ENCODE data around the gene OGG1. TPM values are rescaled to one million over a fixed set of nuclear protein-coding genes. Genes with fewer than 3 reads are reported as not detected.
"Not testable (repeated sequence)": the region's sequence is repeated elsewhere in the genome, so short reads cannot be mapped to it uniquely, and the experiment has no call there.

The OGG1 gene
- total and polyA plus RNA-seq, 4 donors: 15.7 to 32.6 (median 25.9) TPM

DNA sequence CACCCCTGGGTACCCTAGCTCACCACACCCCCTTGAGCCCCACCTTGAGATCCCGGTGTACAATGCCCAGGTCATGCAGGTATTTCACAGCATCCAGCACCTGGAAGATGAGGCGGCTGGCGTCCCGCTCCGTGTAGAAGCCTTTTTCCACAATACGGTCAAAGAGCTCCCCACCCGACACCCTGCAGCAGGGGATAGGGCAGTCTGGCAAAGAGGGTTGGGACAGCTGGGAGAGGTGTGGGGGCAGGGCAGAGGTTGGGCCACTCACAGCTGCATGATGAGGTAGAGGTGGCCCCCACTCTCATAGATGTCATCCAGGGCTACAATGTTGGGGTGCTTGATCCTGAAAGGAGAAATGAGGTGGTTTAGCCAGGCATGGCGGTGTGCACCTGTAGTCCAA lies 13.1 kb downstream of the OGG1 start:
- ATAC-seq (ENCODE audit: low FRiP score) (no peak), DNase-seq (no peak)
- H3K4me3 ChIP-seq (ENCODE audit: low read length in 2 of 2): no peak overlapping the region
- no peak overlapping the region for H3K27ac ChIP-seq (ENCODE audit: low read depth in 1 of 2, low read length in 2 of 2)
- H3K9me3 ChIP-seq (ENCODE audit: control insufficient read depth, low read length): no peaks in the 10 kb centered on the region
- H3K27me3 ChIP-seq (ENCODE audit: control insufficient read depth in 1 of 2, insufficient read depth in 2 of 2, low read length in 1 of 2): no peaks in the 10 kb centered on the region
- intact Hi-C loops (cut with DNase I): no loop called here
- 88 to 90% methylated on average over 8 of the region's 8 CpGs for WGBS, 2 donors
- no peaks in the 10 kb centered on the region for H3K4me1 ChIP-seq (ENCODE audit: control insufficient read depth in 1 of 2, insufficient read depth in 2 of 2, low read length in 2 of 2)
- H3K36me3 ChIP-seq (ENCODE audit: control insufficient read depth in 1 of 2, insufficient read depth in 2 of 2, low read length in 1 of 2): peaks cover 0 to 4% of the 10 kb centered on the region in 2 donors

DNA sequence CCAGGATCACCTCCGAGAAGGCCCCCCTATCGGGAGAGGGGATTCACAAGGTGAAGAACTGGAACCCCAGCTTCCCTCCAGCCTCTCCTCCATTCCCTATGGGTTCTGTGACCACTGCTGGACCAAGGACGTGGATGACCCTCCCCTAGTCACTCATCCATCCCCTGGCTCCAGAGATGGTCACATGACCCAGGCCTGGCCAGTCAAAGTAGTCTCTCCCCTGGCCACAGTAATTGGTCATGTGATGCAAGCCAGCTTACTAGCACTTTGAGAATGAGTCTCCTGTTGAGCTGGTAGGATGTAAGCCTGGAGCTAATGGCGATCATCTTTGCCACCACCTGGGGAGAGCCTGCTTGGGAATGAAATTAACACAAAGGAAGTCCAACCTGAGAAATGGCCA lies 16.1 kb downstream of the OGG1 start:
- Histone ChIP-seq H3K4me1 (ENCODE audit: control insufficient read depth in 1 of 2, insufficient read depth in 2 of 2, low read length in 2 of 2) (peaks cover 2 to 4% of the 10 kb centered on the region in 2 donors), H3K27me3 (ENCODE audit: control insufficient read depth in 1 of 2, insufficient read depth in 2 of 2, low read length in 1 of 2) (no peaks in the 10 kb centered on the region), H3K36me3 (ENCODE audit: control insufficient read depth in 1 of 2, insufficient read depth in 2 of 2, low read length in 1 of 2) (peaks cover 0 to 2% of the 10 kb centered on the region in 2 donors), H3K9me3 (ENCODE audit: control insufficient read depth, low read length) (no peaks in the 10 kb centered on the region), H3K4me3 (ENCODE audit: low read length in 2 of 2) (no peak overlapping the region), H3K27ac (ENCODE audit: low read depth in 1 of 2, low read length in 2 of 2) (no peak overlapping the region)
- 79 to 86% methylated on average over 4 of the region's 4 CpGs for WGBS, 2 donors
- ATAC-seq (ENCODE audit: low FRiP score) (no peak), DNase-seq (no peak)
- intact Hi-C loops (cut with DNase I): no loop called here

GRCh38 chr3:9767418-9767817 lies 17.7 kb downstream of the OGG1 start:
- ATAC-seq (ENCODE audit: low FRiP score): no peak
- no peak overlapping the region for H3K27ac ChIP-seq (ENCODE audit: low read depth in 1 of 2, low read length in 2 of 2)
- peaks cover 0 to 2% of the 10 kb centered on the region in 2 donors for H3K36me3 ChIP-seq (ENCODE audit: control insufficient read depth in 1 of 2, insufficient read depth in 2 of 2, low read length in 1 of 2)
- intact Hi-C loops (cut with DNase I): no loop called here
- no peaks in the 10 kb centered on the region for H3K9me3 ChIP-seq (ENCODE audit: control insufficient read depth, low read length)
- peaks cover 2 to 4% of the 10 kb centered on the region in 2 donors for H3K4me1 ChIP-seq (ENCODE audit: control insufficient read depth in 1 of 2, insufficient read depth in 2 of 2, low read length in 2 of 2)
- no peaks in the 10 kb centered on the region for H3K27me3 ChIP-seq (ENCODE audit: control insufficient read depth in 1 of 2, insufficient read depth in 2 of 2, low read length in 1 of 2)
- no peak for DNase-seq
- no peak overlapping the region for H3K4me3 ChIP-seq (ENCODE audit: low read length in 2 of 2)
- WGBS, 2 donors: 62 to 70% methylated on average over 7 of the region's 7 CpGs

DNA sequence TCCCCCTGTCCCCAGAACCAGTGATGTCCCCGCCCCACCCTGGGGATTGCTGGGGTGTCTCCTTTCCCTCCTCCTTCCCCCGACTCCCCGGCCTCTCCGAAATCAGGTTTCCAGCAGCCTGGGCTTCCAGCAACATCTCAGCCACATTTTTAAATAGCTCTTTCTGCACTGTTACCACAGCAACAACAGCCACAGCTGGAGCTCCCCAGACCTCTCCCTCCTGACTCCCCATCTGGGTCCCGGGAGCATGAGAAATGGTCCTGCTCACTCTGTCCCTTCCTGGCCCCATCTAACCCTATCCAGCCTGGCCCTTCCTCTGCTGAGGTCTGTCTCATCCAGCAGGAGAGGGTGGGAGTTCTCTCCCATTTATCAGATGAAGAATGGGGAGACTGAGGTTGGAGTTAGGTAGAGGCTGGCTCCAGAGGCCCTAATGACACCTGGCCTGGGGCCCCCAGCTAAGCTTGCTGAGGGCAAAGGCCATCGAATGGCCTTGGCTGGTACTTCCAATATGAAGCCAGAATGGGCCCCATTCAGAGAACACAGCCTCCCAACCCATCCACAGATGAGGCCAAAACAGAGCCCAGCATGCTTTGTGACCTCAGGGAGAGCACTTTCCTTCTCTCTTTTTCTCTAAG lies 18.5 kb downstream of the OGG1 start:
- Histone ChIP-seq H3K9me3 (ENCODE audit: control insufficient read depth, low read length) (no peaks in the 10 kb centered on the region), H3K4me1 (ENCODE audit: control insufficient read depth in 1 of 2, insufficient read depth in 2 of 2, low read length in 2 of 2) (peaks cover 2 to 4% of the 10 kb centered on the region in 2 donors), H3K27me3 (ENCODE audit: control insufficient read depth in 1 of 2, insufficient read depth in 2 of 2, low read length in 1 of 2) (no peaks in the 10 kb centered on the region), H3K27ac (ENCODE audit: low read depth in 1 of 2, low read length in 2 of 2) (peak overlapping the region in 1 of 2 donors; percentile 37), H3K36me3 (ENCODE audit: control insufficient read depth in 1 of 2, insufficient read depth in 2 of 2, low read length in 1 of 2) (peaks cover 0 to 2% of the 10 kb centered on the region in 2 donors), H3K4me3 (ENCODE audit: low read length in 2 of 2) (no peak overlapping the region)
- intact Hi-C loops (cut with DNase I): no loop called here
- ATAC-seq (ENCODE audit: low FRiP score) (no peak), DNase-seq (no peak)
- 42 to 47% methylated on average over 6 of the region's 6 CpGs for WGBS, 2 donors

DNA sequence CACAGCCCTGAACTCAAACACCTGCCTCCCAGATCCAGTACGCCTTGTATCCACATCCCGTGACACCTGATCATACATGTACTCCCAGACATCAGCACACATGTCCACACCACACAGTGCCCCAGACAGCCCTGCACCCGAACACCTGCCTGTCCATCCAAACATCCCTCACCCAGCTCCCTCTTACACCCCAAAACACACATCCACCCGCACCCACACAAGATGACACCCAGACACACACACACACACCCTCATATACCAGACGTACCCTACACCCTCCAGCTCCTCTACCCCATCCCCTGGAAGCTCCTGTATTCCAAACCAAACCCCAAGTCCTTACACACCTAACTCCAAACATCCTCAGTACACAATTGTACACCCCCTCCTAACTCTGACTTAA lies 19.3 kb downstream of the OGG1 start:
- no peak for DNase-seq
- Histone ChIP-seq H3K27ac (ENCODE audit: low read depth in 1 of 2, low read length in 2 of 2) (peak overlapping the region in 1 of 2 donors; percentile 70), H3K36me3 (ENCODE audit: control insufficient read depth in 1 of 2, insufficient read depth in 2 of 2, low read length in 1 of 2) (peaks cover 0 to 2% of the 10 kb centered on the region in 2 donors), H3K9me3 (ENCODE audit: control insufficient read depth, low read length) (no peaks in the 10 kb centered on the region), H3K4me3 (ENCODE audit: low read length in 2 of 2) (peak overlapping the region; percentile 42 to 84), H3K27me3 (ENCODE audit: control insufficient read depth in 1 of 2, insufficient read depth in 2 of 2, low read length in 1 of 2) (no peaks in the 10 kb centered on the region), H3K4me1 (ENCODE audit: control insufficient read depth in 1 of 2, insufficient read depth in 2 of 2, low read length in 2 of 2) (peaks cover 2 to 4% of the 10 kb centered on the region in 2 donors)
- intact Hi-C loops (cut with DNase I): no loop called here
- 40 to 44% methylated on average over 5 of the region's 5 CpGs for WGBS, 2 donors
- ATAC-seq (ENCODE audit: low FRiP score): no peak

DNA sequence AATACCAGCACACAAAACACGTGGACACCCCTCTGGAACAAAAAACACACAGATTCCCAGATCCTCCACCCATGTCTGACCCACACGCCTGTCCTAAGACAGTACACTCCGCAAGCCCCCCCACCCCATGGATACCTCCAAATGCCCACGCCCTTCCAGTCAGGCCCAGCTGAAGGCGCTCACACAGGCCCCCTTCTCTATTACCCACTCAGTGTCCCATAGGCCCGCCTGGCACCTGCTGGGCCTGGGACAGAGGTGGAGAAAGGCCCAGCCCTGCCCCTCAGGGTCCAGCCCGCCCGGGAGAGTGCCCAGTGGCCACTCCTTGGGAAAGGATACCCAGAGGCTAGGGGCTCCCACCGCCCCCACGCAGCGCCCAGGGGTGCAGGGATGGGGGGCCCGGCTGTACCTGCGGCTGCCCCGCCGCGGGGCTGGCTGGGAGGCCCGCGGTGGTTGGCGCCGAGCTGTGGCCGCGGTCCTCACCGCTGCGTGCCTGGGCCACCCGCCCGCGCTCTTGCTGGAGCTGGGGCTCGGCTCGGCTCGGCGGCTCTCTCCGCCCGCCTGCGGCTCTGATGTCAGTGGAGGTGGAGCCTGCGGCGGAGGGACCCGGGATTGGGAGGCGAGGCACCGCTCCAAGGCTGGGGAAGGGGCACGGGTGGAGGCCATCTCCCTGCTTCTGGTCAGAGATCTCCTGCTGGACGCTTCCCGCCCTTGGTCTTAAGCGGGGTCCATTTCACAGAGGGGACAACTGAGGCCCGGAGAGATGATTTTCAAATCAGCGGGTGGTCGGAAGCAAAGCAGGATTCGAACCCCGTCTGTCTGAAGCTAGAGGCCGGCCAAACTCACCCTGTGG lies 19.9 kb downstream of the OGG1 start, which contains the start of gene CAMK1:
Gene CAMK1 (minus strand): TSS at position 522 of the 850 bp plus-strand sequence. CDS start 2,198 bp downstream, outside the sequence.
- ATAC-seq (ENCODE audit: low FRiP score): peak; percentile 95
- intact Hi-C loops (cut with DNase I): no loop called here
- DNase-seq: peak; percentile 91 to 96

GRCh38 chr3:9770276-9770812 lies 20.6 kb downstream of the OGG1 start:
- DNase-seq (peak; percentile 84 to 95), ATAC-seq (ENCODE audit: low FRiP score) (peak; percentile 77)
- peak overlapping the region; percentile 48 to 58 for H3K27ac ChIP-seq (ENCODE audit: low read depth in 1 of 2, low read length in 2 of 2)
- H3K4me3 ChIP-seq (ENCODE audit: low read length in 2 of 2): peak overlapping the region; percentile 42 to 53
- 1 to 7% methylated on average over 15 of the region's 15 CpGs for WGBS, 2 donors
- peaks cover 0 to 2% of the 10 kb centered on the region in 2 donors for H3K36me3 ChIP-seq (ENCODE audit: control insufficient read depth in 1 of 2, insufficient read depth in 2 of 2, low read length in 1 of 2)
- intact Hi-C loops (cut with DNase I): no loop called here
- H3K4me1 ChIP-seq (ENCODE audit: control insufficient read depth in 1 of 2, insufficient read depth in 2 of 2, low read length in 2 of 2): peaks cover 2 to 4% of the 10 kb centered on the region in 2 donors
- no peaks in the 10 kb centered on the region for H3K27me3 ChIP-seq (ENCODE audit: control insufficient read depth in 1 of 2, insufficient read depth in 2 of 2, low read length in 1 of 2)
- no peaks in the 10 kb centered on the region for H3K9me3 ChIP-seq (ENCODE audit: control insufficient read depth, low read length)

More for the DNA sequence above, 19.9 kb downstream of the OGG1 start, which contains the start of gene CAMK1:
- 1% methylated on average over 33 to 49 of the region's 49 CpGs for WGBS, 2 donors
- Histone ChIP-seq H3K4me1 (ENCODE audit: control insufficient read depth in 1 of 2, insufficient read depth in 2 of 2, low read length in 2 of 2) (peaks cover 2 to 4% of the 10 kb centered on the region in 2 donors), H3K9me3 (ENCODE audit: control insufficient read depth, low read length) (no peaks in the 10 kb centered on the region), H3K27me3 (ENCODE audit: control insufficient read depth in 1 of 2, insufficient read depth in 2 of 2, low read length in 1 of 2) (no peaks in the 10 kb centered on the region), H3K36me3 (ENCODE audit: control insufficient read depth in 1 of 2, insufficient read depth in 2 of 2, low read length in 1 of 2) (peaks cover 0 to 2% of the 10 kb centered on the region in 2 donors), H3K27ac (ENCODE audit: low read depth in 1 of 2, low read length in 2 of 2) (peak within 1 kb of the TSS; percentile 58 to 70), H3K4me3 (ENCODE audit: low read length in 2 of 2) (peak within 1 kb of the TSS; percentile 42 to 84)

DNA sequence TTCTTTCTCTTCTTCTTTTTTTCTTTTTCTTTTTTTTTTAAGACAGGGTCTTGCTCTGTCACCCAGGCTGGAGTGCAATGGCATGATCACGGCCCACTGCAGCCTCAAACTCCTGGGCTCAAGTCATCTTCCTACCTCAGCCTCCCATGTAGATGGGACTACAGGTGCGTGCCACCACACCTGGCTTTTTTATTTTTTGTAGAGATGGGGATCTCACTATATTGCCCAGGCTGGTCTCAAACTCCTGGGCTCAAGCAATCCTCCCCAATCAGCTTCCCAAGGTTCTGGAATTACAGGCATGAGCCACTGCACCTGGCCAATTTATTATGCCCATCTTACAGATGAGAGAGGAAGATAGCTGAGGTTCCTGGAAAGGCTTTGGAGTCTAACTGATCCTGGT lies 21.3 kb downstream of the OGG1 start:
- intact Hi-C loops (cut with DNase I); DNase-seq; H3K4me3 ChIP-seq (ENCODE audit: low read length in 2 of 2); H3K27ac ChIP-seq (ENCODE audit: low read depth in 1 of 2, low read length in 2 of 2); H3K4me1 ChIP-seq (ENCODE audit: control insufficient read depth in 1 of 2, insufficient read depth in 2 of 2, low read length in 2 of 2); H3K27me3 ChIP-seq (ENCODE audit: control insufficient read depth in 1 of 2, insufficient read depth in 2 of 2, low read length in 1 of 2); H3K36me3 ChIP-seq (ENCODE audit: control insufficient read depth in 1 of 2, insufficient read depth in 2 of 2, low read length in 1 of 2); ATAC-seq (ENCODE audit: low FRiP score); H3K9me3 ChIP-seq (ENCODE audit: control insufficient read depth, low read length): not testable (repeated sequence)
- WGBS, 2 donors: 89 to 91% methylated on average over 2 of the region's 2 CpGs

Measured in aorta (tissue), 5 donors.